OCI-LY1 (cell line): ENCODE data around the gene ADSL.

Experiments used
- H2AFZ ChIP-seq: fragments of 200-600 bp; sonication (generic), shearing (Covaris generic); 2 replicates; pipeline ENCODE4 v1.6.0; 2014; ENCODE audit warnings: antibody characterized with exemption, mild to moderate bottlenecking, low read length
- H3F3A ChIP-seq: fragments of 200-600 bp; sonication (generic), shearing (Covaris generic); 2 replicates; pipeline ENCODE4 v1.6.0; 2014; ENCODE audit warnings: mild to moderate bottlenecking, antibody characterized with exemption, low read length, moderate library complexity; ENCODE audit not compliant: insufficient read depth
- H3K27ac ChIP-seq: fragments of 200-600 bp; sonication (generic); 2 replicates; pipeline ENCODE4 v1.5.1; 2014; ENCODE audit warnings: low read length, mixed run types, mild to moderate bottlenecking, low read depth; ENCODE audit not compliant: poor library complexity, severe bottlenecking
- H3K27me3 ChIP-seq: fragments of 200-600 bp; sonication (generic); 2 replicates; pipeline ENCODE4 v1.6.0; 2014; ENCODE audit warnings: antibody characterized with exemption, mild to moderate bottlenecking, low read length, moderate library complexity; ENCODE audit not compliant: insufficient read depth
- H3K36me3 ChIP-seq: fragments of 200-600 bp; sonication (generic); 2 replicates; pipeline ENCODE4 v1.6.1; 2014; ENCODE audit warnings: mild to moderate bottlenecking, antibody characterized with exemption, low read length, moderate library complexity, mixed read lengths; ENCODE audit not compliant: insufficient read depth
- H3K4me1 ChIP-seq: fragments of 200-600 bp; sonication (generic); 2 replicates; pipeline ENCODE4 v1.5.1; 2014; ENCODE audit warnings: mild to moderate bottlenecking, low read length, moderate library complexity; ENCODE audit not compliant: insufficient read depth, severe bottlenecking
- H3K4me2 ChIP-seq: fragments of 200-600 bp; sonication (generic), shearing (Covaris generic); 2 replicates; pipeline ENCODE4 v1.6.1; 2014; ENCODE audit warnings: low read length
- H3K4me3 ChIP-seq: fragments of 200-600 bp; sonication (generic); 2 replicates; pipeline ENCODE4 v1.5.1; 2014; ENCODE audit warnings: low read length, low read depth, mild to moderate bottlenecking, mixed read lengths; ENCODE audit not compliant: poor library complexity, severe bottlenecking
- H3K79me2 ChIP-seq: fragments of 200-600 bp; shearing (Covaris generic); 2 replicates; pipeline ENCODE4 v1.6.1; 2016; ENCODE audit warnings: mixed run types, low read length, mixed read lengths; ENCODE audit not compliant: insufficient read depth
- H3K9ac ChIP-seq: fragments of 200-600 bp; sonication (generic), shearing (Covaris generic); 2 replicates; pipeline ENCODE4 v1.6.1; 2014; ENCODE audit warnings: mild to moderate bottlenecking, low read length, mixed read lengths
- H3K9me2 ChIP-seq: fragments of 200-600 bp; sonication (generic), shearing (Covaris generic); 2 replicates; pipeline ENCODE4 v1.6.1; 2014; ENCODE audit warnings: low read depth, mild to moderate bottlenecking, low read length, mixed read lengths
- H3K9me3 ChIP-seq: fragments of 200-600 bp; shearing (Covaris generic); 2 replicates; pipeline ENCODE4 v1.6.1; 2014; ENCODE audit warnings: low read length, mixed read lengths
- H4K20me1 ChIP-seq: fragments of 200-600 bp; sonication (generic), shearing (Covaris generic); 2 replicates; pipeline ENCODE4 v1.6.0; 2016; ENCODE audit warnings: mild to moderate bottlenecking, low read length; ENCODE audit not compliant: insufficient read depth
- CTCF ChIP-seq: fragments of 200-600 bp; sonication (generic), shearing (Covaris generic); IDR thresholded peaks from 2 replicates; pipeline ENCODE4 v1.5.1; 2017; ENCODE audit warnings: mild to moderate bottlenecking, antibody characterized with exemption, low read length, moderate library complexity, mixed read lengths
- EZH2 ChIP-seq: fragments of 200-600 bp; sonication (generic), shearing (Covaris generic); IDR thresholded peaks from 2 replicates; pipeline ENCODE4 v1.8.0; 2017; ENCODE audit warnings: borderline replicate concordance, mixed run types, mild to moderate bottlenecking, antibody characterized with exemption, low read length, moderate library complexity, mixed read lengths

The ADSL gene

GRCh38 chr22:40323681-40324171 is 22.6 kb upstream of the ADSL start:
- no peaks in the 10 kb centered on the region for H3K79me2 ChIP-seq
- peak overlapping the region; percentile 9 for H3K4me3 ChIP-seq
- no peak overlapping the region for H2AFZ ChIP-seq
- H3K4me2 ChIP-seq: peak overlapping the region; percentile 49
- TF ChIP-seq EZH2 (no peak), CTCF (no peak)
- peaks cover 53% of the 10 kb centered on the region; the same call in 1 of the 2 replicates for H3K36me3 ChIP-seq
- peaks cover 38% of the 10 kb centered on the region for H3K4me1 ChIP-seq
- no peaks in the 10 kb centered on the region for H3K9me3 ChIP-seq
- H3K27ac ChIP-seq: peak overlapping the region; percentile 77
- no peaks in the 10 kb centered on the region for H4K20me1 ChIP-seq
- no peaks in the 10 kb centered on the region for H3K9me2 ChIP-seq
- H3K9ac ChIP-seq: peak overlapping the region; percentile 26; the same call in 1 of the 2 replicates
- H3F3A ChIP-seq: no peaks in the 10 kb centered on the region
- no peaks in the 10 kb centered on the region for H3K27me3 ChIP-seq

- Histone ChIP-seq H3K79me2 (no peaks in the 10 kb centered on the region), H3K9me3 (no peaks in the 10 kb centered on the region), H3K36me3 (peaks cover 49% of the 10 kb centered on the region; the same call in 1 of the 2 replicates), H3K4me3 (peak overlapping the region; percentile 9), H4K20me1 (no peaks in the 10 kb centered on the region), H3K9ac (peak overlapping the region; percentile 26; the same call in 1 of the 2 replicates), H3F3A (no peaks in the 10 kb centered on the region), H3K27ac (peak overlapping the region; percentile 77), H3K9me2 (no peaks in the 10 kb centered on the region), H3K4me1 (peaks cover 38% of the 10 kb centered on the region), H2AFZ (no peak overlapping the region), H3K27me3 (no peaks in the 10 kb centered on the region), H3K4me2 (peak overlapping the region; percentile 49)
- TF ChIP-seq EZH2: no peak
- TF ChIP-seq CTCF: no peak
Observed at GRCh38 chr22:40324468-40325305, 21.6 kb upstream of the ADSL start.

GRCh38 chr22:40325315-40325714 is 21.0 kb upstream of the ADSL start:
- Histone ChIP-seq H3K4me1 (peaks cover 38% of the 10 kb centered on the region), H2AFZ (no peak overlapping the region), H3K4me3 (no peak overlapping the region), H3K4me2 (no peak overlapping the region), H3K36me3 (peaks cover 49% of the 10 kb centered on the region; the same call in 1 of the 2 replicates), H3K27ac (peak overlapping the region; percentile 77), H3K27me3 (no peaks in the 10 kb centered on the region), H3K9ac (no peak overlapping the region; the same call in 1 of the 2 replicates), H3F3A (no peaks in the 10 kb centered on the region), H3K79me2 (no peaks in the 10 kb centered on the region), H4K20me1 (no peaks in the 10 kb centered on the region), H3K9me2 (no peaks in the 10 kb centered on the region), H3K9me3 (no peaks in the 10 kb centered on the region)
- TF ChIP-seq CTCF (no peak), EZH2 (no peak)
